Tibial nerve (tissue), 4 donors: Measurements from ENCODE around the gene SRGAP2B.
"Not testable (repeated sequence)": the region's sequence is repeated elsewhere in the genome, so short reads cannot be mapped to it uniquely, and the experiment has no call there.

Source experiments
- EP300 ChIP-seq, 2 donors: sonication (generic); formaldehyde crosslinking; IDR thresholded peaks; one replicate each; pipeline ENCODE4 v1.6.1; 2017; ENCODE audit warnings: antibody characterized with exemption in 2 of 2, mild to moderate bottlenecking in 1 of 2
- TF ChIP-seq, protein P1 (sequence below), 5 experiments: fragments of 200-600 bp in 3 of 5; fragments of 450-650 bp in 2 of 5; sonication (generic) in 3 of 5; IDR thresholded peaks; one replicate each; pipeline ENCODE4 v1.5.1; 2016 to 2019; ENCODE audit warnings: antibody characterized with exemption in 5 of 5, mild to moderate bottlenecking in 3 of 5, moderate library complexity in 2 of 5

DNA sequence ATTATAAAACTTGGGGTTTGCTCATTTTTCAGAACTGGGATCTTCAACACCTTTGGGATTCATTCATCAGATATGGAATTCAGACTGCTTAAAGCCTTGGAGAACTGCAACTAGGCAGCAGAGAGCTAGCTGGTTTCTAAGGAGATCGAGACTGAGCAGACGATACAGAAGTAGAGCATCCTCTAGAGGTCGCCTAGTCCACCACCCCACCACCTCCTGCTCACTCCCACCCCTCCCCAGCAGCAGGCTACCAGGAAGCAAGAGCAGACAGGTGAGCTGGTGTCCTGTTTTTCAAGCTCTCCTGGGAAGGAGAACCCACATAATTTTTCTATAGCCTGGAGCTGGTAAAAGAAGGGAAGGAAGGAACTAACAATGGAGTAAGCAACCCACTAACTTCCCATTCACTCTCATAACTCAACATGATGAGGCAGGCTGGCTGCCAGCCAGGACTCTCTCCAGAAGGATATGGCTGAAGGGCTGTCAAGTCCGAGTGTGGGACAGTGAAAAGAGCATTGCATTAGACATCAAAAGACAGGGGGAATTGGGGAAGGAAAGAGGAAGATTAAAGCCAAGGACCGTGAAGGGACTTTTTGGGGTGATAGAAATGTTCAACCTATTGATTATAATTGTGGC lies 29.8 kb downstream of the SRGAP2B start:
- TF ChIP-seq, protein P1, sequence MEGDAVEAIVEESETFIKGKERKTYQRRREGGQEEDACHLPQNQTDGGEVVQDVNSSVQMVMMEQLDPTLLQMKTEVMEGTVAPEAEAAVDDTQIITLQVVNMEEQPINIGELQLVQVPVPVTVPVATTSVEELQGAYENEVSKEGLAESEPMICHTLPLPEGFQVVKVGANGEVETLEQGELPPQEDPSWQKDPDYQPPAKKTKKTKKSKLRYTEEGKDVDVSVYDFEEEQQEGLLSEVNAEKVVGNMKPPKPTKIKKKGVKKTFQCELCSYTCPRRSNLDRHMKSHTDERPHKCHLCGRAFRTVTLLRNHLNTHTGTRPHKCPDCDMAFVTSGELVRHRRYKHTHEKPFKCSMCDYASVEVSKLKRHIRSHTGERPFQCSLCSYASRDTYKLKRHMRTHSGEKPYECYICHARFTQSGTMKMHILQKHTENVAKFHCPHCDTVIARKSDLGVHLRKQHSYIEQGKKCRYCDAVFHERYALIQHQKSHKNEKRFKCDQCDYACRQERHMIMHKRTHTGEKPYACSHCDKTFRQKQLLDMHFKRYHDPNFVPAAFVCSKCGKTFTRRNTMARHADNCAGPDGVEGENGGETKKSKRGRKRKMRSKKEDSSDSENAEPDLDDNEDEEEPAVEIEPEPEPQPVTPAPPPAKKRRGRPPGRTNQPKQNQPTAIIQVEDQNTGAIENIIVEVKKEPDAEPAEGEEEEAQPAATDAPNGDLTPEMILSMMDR (IDR thresholded peaks at IDR 0.05): not testable (repeated sequence)
- TF ChIP-seq EP300 (IDR thresholded peaks at IDR 0.05): not testable (repeated sequence)
